Naive B cell (primary cell): Measurements from ENCODE around the gene AP4E1. TPM values are rescaled to one million over a fixed set of nuclear protein-coding genes. Genes with fewer than 3 reads are reported as not detected.
"Not testable (repeated sequence)": the region's sequence is repeated elsewhere in the genome, so short reads cannot be mapped to it uniquely, and the experiment has no call there.

Experiments
- ATAC-seq, 2 donors: fragments of 150-1000 bp; cut with Tn5 transposase; 2 replicates each; pipeline ENCODE4 v1.10.0; 2021; ENCODE audit warnings: low read depth in 2 of 2, mild to moderate bottlenecking in 2 of 2, moderate library complexity in 2 of 2
- DNase-seq: peaks from one replicate; pipeline ENCODE4 v3.0.0; 2022
- H3K27ac Mint-ChIP-seq, 6 donors: one replicate each; pipeline ENCODE4 v1.8.0; 2020 to 2022; ENCODE audit warnings: mild to moderate bottlenecking in 6 of 6, mixed read lengths in 6 of 6, moderate library complexity in 5 of 6, inconsistent platforms in 2 of 6
- H3K27me3 Mint-ChIP-seq, 3 donors: one replicate each; pipeline ENCODE4 v1.8.0; 2021 to 2022; ENCODE audit warnings: mixed read lengths in 3 of 3, mild to moderate bottlenecking in 1 of 3
- H3K36me3 Mint-ChIP-seq, 2 donors: one replicate each; pipeline ENCODE4 v1.8.0; 2020 to 2022; ENCODE audit warnings: mixed read lengths in 2 of 2, inconsistent platforms in 1 of 2, mild to moderate bottlenecking in 1 of 2
- H3K4me1 Mint-ChIP-seq, 3 donors: one replicate each; pipeline ENCODE4 v1.8.0; 2020 to 2022; ENCODE audit warnings: mixed read lengths in 3 of 3, inconsistent platforms in 1 of 3, mild to moderate bottlenecking in 1 of 3, moderate library complexity in 1 of 3
- H3K4me3 Mint-ChIP-seq, 8 donors: one replicate each; pipeline ENCODE4 v1.8.0; 2020 to 2022; ENCODE audit warnings: mild to moderate bottlenecking in 8 of 8, mixed read lengths in 8 of 8, moderate library complexity in 8 of 8, inconsistent platforms in 2 of 8
- H3K9me3 Mint-ChIP-seq, 7 donors: one replicate each; pipeline ENCODE4 v1.8.0; 2020 to 2022; ENCODE audit warnings: mixed read lengths in 7 of 7, mild to moderate bottlenecking in 5 of 7, inconsistent platforms in 2 of 7, moderate library complexity in 1 of 7
- polyA plus RNA-seq, 6 donors: library from polyadenylated mRNA; unstranded; fragments of 300-500 nt; fragmentation: Illumina TruSeq; gene quantifications; one replicate each; pipeline ENCODE4 v1.2.3, GENCODE V29; 2021; ENCODE audit warnings: low read depth in 6 of 6

Gene AP4E1
- polyA plus RNA-seq, 6 donors from 2014 or later: 2.6 to 10.8 (median 4.6) TPM

DNA sequence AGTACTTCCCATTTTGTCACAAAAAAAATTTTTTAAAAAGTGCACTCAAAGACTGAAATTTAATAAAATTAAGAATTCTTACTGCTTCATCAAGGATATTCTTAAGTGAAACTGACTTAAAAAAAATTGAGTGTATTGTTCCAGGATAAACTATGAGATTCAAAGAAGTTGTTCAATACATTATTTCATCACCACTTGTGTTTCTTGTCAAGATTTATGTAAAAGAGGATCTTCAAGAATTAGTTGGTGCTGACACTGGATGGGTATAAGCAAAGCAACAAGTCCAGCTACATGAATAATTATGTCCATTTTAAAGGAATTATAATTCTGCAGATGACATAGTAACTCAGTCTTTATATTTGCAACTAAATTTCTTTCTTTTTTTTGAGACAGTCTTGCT, 4.3 kb upstream of the AP4E1 start:
- ATAC-seq (no peak), DNase-seq (no peak)
- no peaks in the 10 kb centered on the region for H3K9me3 Mint-ChIP-seq
- peaks cover 4 to 11% (median 8%) of the 10 kb centered on the region in 3 donors for H3K4me1 Mint-ChIP-seq
- no peak overlapping the region for H3K4me3 Mint-ChIP-seq
- H3K27ac Mint-ChIP-seq: no peak overlapping the region
- H3K36me3 Mint-ChIP-seq: no peaks in the 10 kb centered on the region
- no peaks in the 10 kb centered on the region for H3K27me3 Mint-ChIP-seq

DNA sequence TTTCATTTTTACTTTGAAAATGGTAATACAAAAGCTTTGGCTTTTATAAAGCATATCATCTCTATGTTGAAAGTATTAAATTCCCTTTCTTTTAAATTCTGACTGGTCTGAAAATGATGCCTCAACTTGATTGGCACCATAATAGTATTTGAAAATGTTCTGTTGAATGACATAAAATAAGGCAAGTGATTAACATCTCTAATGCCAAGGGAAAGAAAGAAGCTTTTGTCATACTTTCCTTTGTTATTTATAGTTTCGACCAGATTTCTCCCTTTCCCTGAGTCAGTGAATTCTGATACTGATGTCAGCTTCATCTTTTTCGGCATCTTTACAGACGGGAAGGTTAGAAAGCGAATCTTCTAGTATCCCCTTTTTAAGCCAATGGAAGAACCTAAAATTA, 3.4 kb upstream of the AP4E1 start:
- Mint-ChIP-seq H3K4me1 (peaks cover 8 to 16% (median 12%) of the 10 kb centered on the region in 3 donors), H3K27me3 (no peaks in the 10 kb centered on the region), H3K9me3 (no peaks in the 10 kb centered on the region), H3K27ac (peak overlapping the region in 1 of 6 donors; percentile 64), H3K36me3 (no peaks in the 10 kb centered on the region), H3K4me3 (no peak overlapping the region)
- ATAC-seq (no peak), DNase-seq (no peak)

DNA sequence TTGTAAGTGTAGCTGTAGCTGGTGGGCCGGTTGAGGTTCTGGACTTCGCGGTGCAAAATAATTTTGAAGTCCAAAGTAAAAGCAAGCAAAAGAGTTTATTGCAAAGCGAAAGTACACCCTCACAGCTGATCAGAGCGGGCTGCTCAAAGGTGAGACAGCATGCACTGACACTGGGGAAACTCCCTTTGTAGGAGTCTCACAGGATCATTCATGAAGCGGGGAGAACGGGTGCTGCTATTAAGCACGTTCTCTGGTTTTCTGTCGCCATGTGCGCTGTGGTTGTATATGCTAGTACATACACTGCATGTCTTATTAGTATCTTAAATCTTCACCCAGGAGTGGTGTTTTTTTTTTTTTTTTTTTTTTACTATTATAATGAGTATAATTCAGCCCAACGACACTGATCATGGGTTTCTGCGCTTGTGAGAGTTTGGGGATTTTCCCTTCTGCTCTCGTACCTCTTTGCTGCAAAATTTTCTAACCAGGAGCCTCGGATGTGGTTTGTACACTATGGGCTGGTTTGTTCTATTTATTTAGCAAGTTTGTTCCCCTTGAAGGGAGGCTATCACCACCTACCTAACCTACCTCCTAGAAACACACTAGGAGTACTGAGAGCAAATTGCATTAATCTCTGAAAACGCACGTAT, 1.4 kb upstream of the AP4E1 start:
- H3K4me1 Mint-ChIP-seq: peaks cover 20 to 32% (median 22%) of the 10 kb centered on the region in 3 donors
- no peaks in the 10 kb centered on the region for H3K9me3 Mint-ChIP-seq
- ATAC-seq: peak; percentile 63 to 67
- H3K36me3 Mint-ChIP-seq: no peaks in the 10 kb centered on the region
- peak overlapping the region; percentile 80 to 99 (median 96) for H3K4me3 Mint-ChIP-seq
- H3K27me3 Mint-ChIP-seq: no peaks in the 10 kb centered on the region
- DNase-seq: peak; percentile 84
- H3K27ac Mint-ChIP-seq: peak overlapping the region; percentile 99 to 100 (median 100)

DNA sequence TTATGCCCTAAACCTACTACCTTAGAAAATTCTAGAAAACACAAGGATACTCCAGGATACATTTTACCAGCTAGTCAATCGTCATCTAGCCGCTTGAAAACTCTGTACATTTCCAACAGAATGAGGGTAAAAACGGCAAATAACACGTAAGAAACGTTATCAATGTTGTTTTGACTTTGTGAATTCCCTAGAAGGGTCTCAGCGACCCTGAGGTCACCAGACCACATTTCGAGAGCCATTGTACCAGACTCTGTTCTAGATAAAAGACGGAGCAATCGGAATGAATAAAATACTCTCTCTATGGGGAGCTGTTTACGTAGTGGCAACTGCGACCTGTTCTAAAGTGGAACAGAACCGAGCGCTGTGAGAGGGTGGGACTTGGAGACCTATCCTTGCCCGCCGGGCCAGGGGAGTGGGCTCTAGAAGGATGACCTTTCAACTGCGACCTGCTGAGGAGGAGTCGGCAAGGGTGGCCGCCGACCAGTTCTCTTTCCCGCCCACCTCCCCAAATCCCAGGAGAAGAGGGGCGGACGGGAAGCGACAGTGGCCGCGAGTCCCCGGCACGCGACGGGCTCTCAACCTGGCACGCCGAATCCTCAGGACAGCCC, 778 bp upstream of the AP4E1 start:
- H3K4me3 Mint-ChIP-seq: peak overlapping the region; percentile 80 to 99 (median 96)
- H3K36me3 Mint-ChIP-seq: no peaks in the 10 kb centered on the region
- no peaks in the 10 kb centered on the region for H3K27me3 Mint-ChIP-seq
- DNase-seq: peak; percentile 46
- peaks cover 19 to 32% (median 22%) of the 10 kb centered on the region in 3 donors for H3K4me1 Mint-ChIP-seq
- H3K27ac Mint-ChIP-seq: peak overlapping the region; percentile 99 to 100 (median 100)
- no peaks in the 10 kb centered on the region for H3K9me3 Mint-ChIP-seq
- peak; percentile 29 to 37 for ATAC-seq

DNA sequence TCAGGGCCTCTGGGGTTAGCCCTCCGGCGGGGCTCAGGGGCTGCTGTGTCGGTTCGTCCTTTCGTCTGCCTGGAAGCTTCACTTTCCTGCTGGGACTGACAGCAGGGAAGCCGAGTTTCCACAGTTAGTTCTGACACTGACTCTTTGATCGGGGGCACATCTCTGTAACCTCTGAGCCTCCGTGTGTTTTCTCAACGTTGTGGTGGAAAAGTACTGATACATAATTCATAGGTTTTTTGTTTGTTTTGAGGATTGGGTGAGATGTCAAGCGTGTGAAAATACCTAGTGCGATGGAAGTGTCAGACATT, 481 bp downstream of the AP4E1 start:
- Mint-ChIP-seq H3K27me3 (no peaks in the 10 kb centered on the region), H3K9me3 (no peaks in the 10 kb centered on the region), H3K4me1 (peaks cover 19 to 32% (median 22%) of the 10 kb centered on the region in 3 donors), H3K36me3 (peaks cover 6 to 7% of the 10 kb centered on the region in 2 donors), H3K27ac (peak overlapping the region; percentile 75 to 100 (median 98)), H3K4me3 (peak overlapping the region; percentile 80 to 99 (median 96))
- ATAC-seq: no peak
- DNase-seq: no peak

DNA sequence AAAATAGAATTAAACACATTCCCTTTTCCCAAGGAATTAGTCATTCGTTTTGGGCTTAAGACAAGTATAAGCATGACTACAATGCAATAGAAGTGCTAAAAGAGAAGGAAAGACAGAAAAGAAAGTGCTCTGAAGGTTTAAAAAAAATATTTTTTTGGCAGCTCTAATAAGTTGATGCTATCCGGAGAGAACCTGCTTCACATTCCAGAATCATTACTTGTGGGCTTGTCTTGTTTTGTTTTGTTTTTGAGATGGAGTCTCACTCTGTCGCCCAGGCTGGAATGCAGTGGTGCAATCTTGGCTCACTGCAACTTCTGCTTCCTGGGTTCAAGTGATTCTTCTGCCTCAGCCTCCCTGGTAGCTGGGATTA, 1.9 kb downstream of the AP4E1 start:
- H3K36me3 Mint-ChIP-seq, H3K9me3 Mint-ChIP-seq, H3K27me3 Mint-ChIP-seq, DNase-seq, ATAC-seq: not testable (repeated sequence)
- peak overlapping the region in 2 of 6 donors; percentile 42 to 43 for H3K27ac Mint-ChIP-seq
- peak overlapping the region in 7 of 8 donors; percentile 14 to 99 (median 76) for H3K4me3 Mint-ChIP-seq
- H3K4me1 Mint-ChIP-seq: peaks cover 19 to 32% (median 22%) of the 10 kb centered on the region in 3 donors

DNA sequence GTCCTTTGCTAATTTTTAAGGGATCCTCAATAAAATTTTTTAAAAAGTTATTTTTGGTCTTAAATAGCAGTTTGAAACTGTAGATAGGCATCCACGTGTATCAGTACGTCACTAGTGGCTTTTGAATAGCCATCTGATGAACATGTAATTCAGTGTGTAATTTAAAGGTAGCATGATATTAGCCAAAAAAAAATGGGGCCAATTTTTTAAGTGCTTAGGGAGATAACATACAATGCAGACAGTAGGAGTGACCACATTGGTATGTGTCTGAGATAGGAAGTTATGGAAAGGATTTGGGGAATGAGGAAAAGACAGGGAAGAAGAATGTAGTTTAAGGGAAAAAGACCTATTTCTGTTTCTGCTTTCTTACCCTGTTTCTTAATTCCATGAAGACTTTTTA, 2.5 kb downstream of the AP4E1 start:
- no peak for ATAC-seq

DNA sequence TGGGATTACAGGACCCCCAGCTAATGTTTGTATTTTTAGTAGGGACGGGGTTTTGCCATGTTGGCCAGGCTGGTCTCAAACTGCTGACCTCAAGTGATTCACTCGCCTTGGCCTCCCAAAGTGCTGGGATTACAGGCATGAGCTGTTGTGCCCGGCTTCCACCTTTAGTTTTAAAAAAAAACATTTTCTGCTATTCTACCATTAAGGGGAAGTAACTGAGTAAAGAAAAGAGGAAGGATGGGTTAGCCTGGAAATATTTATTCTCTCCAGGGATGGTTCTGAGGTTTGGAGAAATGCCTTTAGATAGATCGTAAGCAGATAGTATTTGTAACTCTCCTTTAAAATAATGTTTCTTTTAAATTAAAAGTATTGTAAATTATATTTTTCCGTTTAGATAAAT, 3.1 kb downstream of the AP4E1 start:
- peaks cover 19 to 32% (median 22%) of the 10 kb centered on the region in 3 donors for H3K4me1 Mint-ChIP-seq
- peak overlapping the region in 2 of 8 donors; percentile 41 to 76 for H3K4me3 Mint-ChIP-seq
- H3K27me3 Mint-ChIP-seq: no peaks in the 10 kb centered on the region
- peaks cover 8 to 10% of the 10 kb centered on the region in 2 donors for H3K36me3 Mint-ChIP-seq
- DNase-seq: peak; percentile 15
- ATAC-seq: no peak
- no peaks in the 10 kb centered on the region for H3K9me3 Mint-ChIP-seq
- peak overlapping the region in 1 of 6 donors; percentile 16 for H3K27ac Mint-ChIP-seq

More for the DNA sequence above, 2.5 kb downstream of the AP4E1 start:
- Mint-ChIP-seq H3K4me1 (peaks cover 19 to 32% (median 22%) of the 10 kb centered on the region in 3 donors), H3K4me3 (peak overlapping the region in 3 of 8 donors; percentile 45 to 99 (median 76)), H3K27me3 (no peaks in the 10 kb centered on the region), H3K36me3 (peaks cover 6 to 7% of the 10 kb centered on the region in 2 donors), H3K9me3 (no peaks in the 10 kb centered on the region), H3K27ac (peak overlapping the region in 2 of 6 donors; percentile 23 to 29)
- no peak for DNase-seq

DNA sequence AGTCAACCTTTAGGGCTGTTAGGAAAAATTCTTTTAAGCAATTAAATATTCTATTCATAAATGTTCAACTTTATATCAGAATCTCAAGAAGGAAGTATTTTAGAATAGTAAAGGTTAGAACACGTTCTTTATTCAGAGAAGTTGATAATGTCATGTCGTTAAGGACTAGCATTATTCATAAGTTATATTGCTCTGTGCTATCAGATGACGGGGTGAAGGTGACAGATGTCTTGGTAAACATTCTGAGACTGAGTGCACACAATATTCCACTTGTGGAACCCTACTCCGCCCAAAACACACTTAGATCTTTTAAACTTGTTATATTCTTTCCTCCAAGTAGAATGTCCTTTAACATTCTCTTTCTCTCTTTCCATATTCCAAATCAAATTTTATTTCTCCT, 7.9 kb downstream of the AP4E1 start:
- H3K9me3 Mint-ChIP-seq: no peaks in the 10 kb centered on the region
- H3K4me1 Mint-ChIP-seq: peaks cover 3 to 4% (median 4%) of the 10 kb centered on the region in 3 donors
- H3K36me3 Mint-ChIP-seq: peaks cover 19% of the 10 kb centered on the region in 2 donors
- no peaks in the 10 kb centered on the region for H3K27me3 Mint-ChIP-seq
- no peak overlapping the region for H3K4me3 Mint-ChIP-seq
- H3K27ac Mint-ChIP-seq: peak overlapping the region in 1 of 6 donors; percentile 49
- DNase-seq: no peak
- no peak for ATAC-seq

DNA sequence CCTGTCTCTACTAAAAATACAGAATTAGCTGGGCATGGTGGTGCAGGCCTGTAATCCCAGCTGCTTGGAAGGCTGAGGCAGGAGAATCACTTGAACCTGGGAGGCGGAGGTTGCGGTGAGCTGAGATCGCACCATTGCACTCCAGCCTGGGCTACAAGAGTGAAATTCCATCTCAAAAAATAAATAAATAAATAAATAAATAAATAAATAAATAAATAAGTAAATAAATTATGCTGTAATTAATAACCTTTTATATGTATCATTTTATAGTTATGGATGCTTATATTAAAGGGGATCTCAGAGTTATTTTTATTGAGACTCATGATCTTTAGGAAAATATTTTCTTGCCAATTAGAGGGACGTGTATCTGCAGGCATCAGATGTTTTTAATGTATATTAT, 10.9 kb downstream of the AP4E1 start:
- ATAC-seq, H3K27me3 Mint-ChIP-seq, H3K4me3 Mint-ChIP-seq, H3K9me3 Mint-ChIP-seq, H3K4me1 Mint-ChIP-seq, DNase-seq, H3K27ac Mint-ChIP-seq: not testable (repeated sequence)
- peaks cover 16 to 20% of the 10 kb centered on the region in 2 donors for H3K36me3 Mint-ChIP-seq

DNA sequence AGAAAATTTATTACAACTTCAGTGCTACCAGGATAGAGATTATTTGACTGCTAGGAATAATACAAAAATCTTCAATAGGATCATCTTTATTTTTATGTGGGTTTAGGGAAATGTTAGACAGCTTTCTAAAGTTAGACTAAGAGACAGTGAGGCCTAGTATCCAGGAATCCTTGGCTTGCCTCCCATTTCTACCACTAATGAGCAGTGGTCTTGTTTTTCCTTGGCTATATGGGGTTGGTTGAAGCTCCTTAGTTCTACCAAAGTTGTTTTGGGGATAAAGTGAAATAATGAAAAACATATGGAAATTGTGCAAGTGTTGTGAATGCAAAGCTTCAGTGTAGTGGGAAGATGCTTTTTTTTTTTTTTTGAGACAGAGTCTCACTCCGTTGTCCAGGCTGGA, 16.8 kb downstream of the AP4E1 start:
- no peaks in the 10 kb centered on the region for H3K9me3 Mint-ChIP-seq
- H3K27ac Mint-ChIP-seq: peak overlapping the region in 3 of 6 donors; percentile 8 to 42 (median 11)
- no peak for DNase-seq
- H3K4me1 Mint-ChIP-seq: peaks cover 0 to 5% (median 0%) of the 10 kb centered on the region in 3 donors
- no peak overlapping the region for H3K4me3 Mint-ChIP-seq
- ATAC-seq: no peak
- H3K36me3 Mint-ChIP-seq: peaks cover 24 to 29% of the 10 kb centered on the region in 2 donors
- H3K27me3 Mint-ChIP-seq: no peaks in the 10 kb centered on the region

DNA sequence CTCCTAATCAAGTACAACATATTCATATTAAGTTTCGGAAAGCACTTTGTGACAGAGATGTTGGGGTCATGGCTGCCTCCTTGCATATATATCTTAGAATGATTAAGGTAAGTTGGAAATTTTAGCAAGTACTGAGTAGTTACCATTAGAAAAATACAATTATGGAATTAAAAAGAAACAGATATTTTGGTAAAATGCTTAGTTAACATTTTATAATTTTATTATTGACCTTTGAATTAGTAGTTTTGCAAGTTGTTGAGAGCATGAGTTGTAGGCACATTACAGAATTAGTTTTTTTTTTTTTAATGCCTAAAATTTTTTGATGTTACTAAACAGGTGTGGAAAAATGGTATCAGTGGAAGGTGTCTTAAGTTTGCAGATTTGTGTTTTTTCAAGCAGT, 20.6 kb downstream of the AP4E1 start:
- Mint-ChIP-seq H3K27ac (no peak overlapping the region), H3K4me1 (peaks cover 0 to 2% (median 0%) of the 10 kb centered on the region in 3 donors), H3K36me3 (peaks cover 16 to 43% of the 10 kb centered on the region in 2 donors), H3K9me3 (no peaks in the 10 kb centered on the region), H3K4me3 (no peak overlapping the region), H3K27me3 (no peaks in the 10 kb centered on the region)
- DNase-seq: no peak
- no peak for ATAC-seq

DNA sequence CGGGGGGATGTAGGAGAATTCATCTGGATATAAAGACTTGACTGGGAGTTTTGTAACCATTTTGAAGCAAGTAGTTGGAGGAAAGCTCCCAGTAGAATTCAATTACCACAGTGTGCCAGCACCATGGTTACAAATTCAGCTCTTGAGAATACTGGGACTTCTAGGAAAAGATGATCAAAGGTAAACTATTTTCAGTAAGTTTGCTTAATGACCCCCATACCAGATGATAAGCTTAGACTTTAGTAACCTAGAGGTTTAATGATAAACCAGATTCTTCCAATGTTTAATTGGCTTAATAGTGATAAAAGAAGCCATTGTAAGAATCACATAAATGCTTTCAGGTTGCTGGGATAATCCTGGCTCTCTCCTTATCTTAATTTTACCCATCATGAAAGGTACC, 22.3 kb downstream of the AP4E1 start:
- ATAC-seq (no peak), DNase-seq (no peak)
- Mint-ChIP-seq H3K27ac (no peak overlapping the region), H3K4me3 (no peak overlapping the region), H3K36me3 (peaks cover 9 to 36% of the 10 kb centered on the region in 2 donors), H3K27me3 (no peaks in the 10 kb centered on the region), H3K4me1 (peaks cover 0 to 6% (median 2%) of the 10 kb centered on the region in 3 donors), H3K9me3 (no peaks in the 10 kb centered on the region)

DNA sequence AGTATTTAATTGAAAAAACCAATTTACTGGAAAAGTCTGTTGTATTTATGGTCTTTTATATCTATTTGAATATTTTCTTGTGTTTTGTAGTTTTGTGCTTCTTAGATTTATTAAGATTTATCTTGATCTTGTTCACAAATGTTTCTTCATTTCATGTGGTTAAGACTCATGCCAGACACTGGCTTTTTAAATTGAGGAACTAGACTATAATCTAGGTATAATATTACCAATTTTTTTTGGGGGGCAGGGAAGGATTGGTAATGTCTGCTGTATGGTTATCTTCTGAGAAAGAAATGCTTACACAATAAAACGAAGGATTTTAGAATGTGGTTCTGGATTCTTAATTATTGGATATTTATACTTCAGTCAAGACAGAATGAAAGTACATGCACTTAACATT, 24.9 kb downstream of the AP4E1 start:
- DNase-seq (no peak), ATAC-seq (peak in 1 of 2 donors; percentile 45)
- Mint-ChIP-seq H3K4me3 (no peak overlapping the region), H3K4me1 (peaks cover 0 to 6% (median 2%) of the 10 kb centered on the region in 3 donors), H3K27me3 (no peaks in the 10 kb centered on the region), H3K27ac (peak overlapping the region in 2 of 6 donors; percentile 44 to 52), H3K9me3 (no peaks in the 10 kb centered on the region), H3K36me3 (peaks cover 9 to 35% of the 10 kb centered on the region in 2 donors)
